Activated CD4-positive, alpha-beta T cell treated with anti-CD3 and anti-CD28 coated beads, Interleukin-2, amount 10 ng/mL, durations not matched to agents 7 days and 5 days (primary cell): ENCODE data around the gene SMU1. TPM values are rescaled to one million over a fixed set of nuclear protein-coding genes. Genes with fewer than 3 reads are reported as not detected.
"Not testable (repeated sequence)": the region's sequence is repeated elsewhere in the genome, so short reads cannot be mapped to it uniquely, and the experiment has no call there.

Experiments
- CTCF ChIA-PET: fragments of 350-600 bp; sonication (Branson Sonifier 250); formaldehyde crosslinking; loops from one replicate; lab custom pipeline; 2021; ENCODE audit warnings: antibody characterized with exemption; lab: Charles Lee
- POLR2A ChIA-PET: fragments of 350-600 bp; sonication (Branson Sonifier 250); formaldehyde crosslinking; loops from one replicate; lab custom pipeline; 2021; ENCODE audit warnings: antibody characterized with exemption; lab: Charles Lee
- DNase-seq: peaks from one replicate; pipeline ENCODE4 v3.0.0-alpha.2; 2020
- H3K27ac Mint-ChIP-seq: one replicate; pipeline ENCODE4 v1.8.0; 2021; ENCODE audit warnings: mild to moderate bottlenecking, moderate library complexity, mixed read lengths
- H3K27me3 Mint-ChIP-seq: one replicate; pipeline ENCODE4 v1.8.0; 2021; ENCODE audit warnings: mixed read lengths
- H3K36me3 Mint-ChIP-seq: one replicate; pipeline ENCODE4 v1.8.0; 2021; ENCODE audit warnings: low read depth, mixed read lengths
- H3K4me1 Mint-ChIP-seq: one replicate; pipeline ENCODE4 v1.8.0; 2021; ENCODE audit warnings: mixed read lengths
- H3K4me3 Mint-ChIP-seq: one replicate; pipeline ENCODE4 v1.8.0; 2021; ENCODE audit warnings: mild to moderate bottlenecking, moderate library complexity, mixed read lengths
- H3K9me3 Mint-ChIP-seq: one replicate; pipeline ENCODE4 v1.8.0; 2021; ENCODE audit warnings: mixed read lengths
- total RNA-seq, 2 experiments: library from RNA; stranded (reverse); gene quantifications; one replicate each; pipeline ENCODE4 v1.2.3, GENCODE V29; 2021

Gene SMU1
- total RNA-seq, 2 experiments from 2014 or later: 24.0 to 24.5 TPM

DNA sequence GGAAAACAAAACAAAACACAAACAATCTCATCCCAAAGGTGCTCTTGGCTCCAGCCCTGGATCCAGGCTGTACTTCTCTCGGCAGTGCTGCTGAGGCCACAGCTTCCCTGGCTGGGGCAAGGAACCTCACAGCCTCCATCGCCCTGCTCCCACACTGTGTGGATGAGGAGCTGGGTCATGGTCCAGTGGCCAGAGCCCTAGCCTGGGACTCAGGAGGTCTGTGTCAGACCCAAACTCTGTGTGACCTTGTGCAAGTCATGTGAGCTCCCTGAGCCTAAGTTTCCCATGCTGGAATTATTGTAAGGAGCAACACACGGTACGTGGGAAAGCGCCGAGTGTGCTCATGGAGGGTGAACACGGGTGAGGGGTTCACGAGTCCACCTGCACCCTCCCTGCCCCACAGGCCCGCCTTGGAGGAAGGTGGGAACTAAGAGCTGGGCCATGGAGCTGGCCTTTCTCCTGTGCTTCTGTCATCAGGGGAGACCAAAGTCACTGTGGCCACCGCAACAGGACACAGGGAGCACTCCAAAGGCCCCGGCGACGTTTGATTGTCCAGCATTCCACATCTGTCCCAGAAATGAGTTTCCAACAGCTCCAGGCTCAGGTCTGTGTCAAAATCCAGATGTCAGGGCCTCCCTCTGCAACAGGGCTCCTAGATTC, 26.2 kb upstream of the SMU1 start:
- no peak overlapping the region for H3K4me3 Mint-ChIP-seq
- POLR2A ChIA-PET: no interaction called here
- no peaks in the 10 kb centered on the region for H3K9me3 Mint-ChIP-seq

GRCh38 chr9:33101104-33101951, 24.9 kb upstream of the SMU1 start:
- DNase-seq: no peak
- POLR2A ChIA-PET: no interaction called here
- no peaks in the 10 kb centered on the region for H3K36me3 Mint-ChIP-seq
- no peak overlapping the region for H3K4me3 Mint-ChIP-seq
- H3K27ac Mint-ChIP-seq: no peak overlapping the region
- H3K27me3 Mint-ChIP-seq: no peaks in the 10 kb centered on the region
- CTCF ChIA-PET: no interaction called here
- H3K4me1 Mint-ChIP-seq: no peaks in the 10 kb centered on the region
- no peaks in the 10 kb centered on the region for H3K9me3 Mint-ChIP-seq

More for the DNA sequence above, 26.2 kb upstream of the SMU1 start:
- Mint-ChIP-seq H3K4me1 (no peaks in the 10 kb centered on the region), H3K27me3 (no peaks in the 10 kb centered on the region), H3K27ac (no peak overlapping the region), H3K36me3 (no peaks in the 10 kb centered on the region)
- CTCF ChIA-PET: interaction anchor here (1.0 kb wide), 1 partner anchor 53 kb away, joined by 3 read pairs; no protein-coding TSS in a partner anchor
- no peak for DNase-seq

DNA sequence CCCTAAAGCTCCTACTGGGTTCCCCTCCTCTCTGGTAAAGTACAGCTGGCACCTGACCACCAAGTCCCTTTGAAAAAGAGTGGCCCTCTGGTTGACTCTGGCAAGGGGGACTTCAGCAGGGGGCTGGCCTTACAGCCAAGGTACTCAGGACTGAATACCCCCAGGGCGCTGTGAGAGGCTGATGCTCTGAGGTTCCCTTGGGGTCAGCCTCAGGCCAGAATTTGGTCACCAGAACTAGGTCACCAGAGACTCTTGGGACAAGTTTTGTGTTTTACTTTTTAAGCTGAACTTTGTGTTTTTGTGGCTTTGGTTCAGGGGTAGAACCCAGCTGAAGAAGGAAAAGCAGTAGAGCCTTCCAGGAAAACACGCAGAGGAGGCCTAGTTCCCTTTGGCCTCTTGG, 23.3 kb upstream of the SMU1 start:
- Mint-ChIP-seq H3K4me3 (no peak overlapping the region), H3K27me3 (no peaks in the 10 kb centered on the region), H3K4me1 (no peaks in the 10 kb centered on the region), H3K36me3 (no peaks in the 10 kb centered on the region), H3K27ac (no peak overlapping the region), H3K9me3 (no peaks in the 10 kb centered on the region)
- ChIA-PET POLR2A (no interaction called here), CTCF (no interaction called here)
- no peak for DNase-seq

DNA sequence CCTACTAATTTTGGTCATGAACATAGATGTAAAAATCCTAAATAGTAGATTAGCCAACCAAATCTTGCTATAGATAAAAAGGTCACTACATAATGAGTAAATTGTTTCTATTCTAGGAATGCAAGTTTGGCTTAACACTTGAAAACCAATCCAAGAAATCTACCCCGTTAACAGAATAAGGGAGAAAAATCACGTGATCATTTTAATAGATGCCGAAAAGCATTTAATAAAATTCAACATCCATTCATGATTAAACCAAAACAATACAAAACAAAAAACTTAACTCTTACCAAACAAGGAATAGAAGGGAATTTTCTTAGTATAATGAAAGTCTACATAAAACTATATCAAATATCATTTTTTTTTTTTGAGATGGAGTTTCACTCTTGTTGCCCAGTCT, 20.7 kb upstream of the SMU1 start:
- Mint-ChIP-seq H3K27ac (peak overlapping the region; percentile 31), H3K27me3 (no peaks in the 10 kb centered on the region), H3K4me3 (no peak overlapping the region), H3K9me3 (no peaks in the 10 kb centered on the region), H3K36me3 (no peaks in the 10 kb centered on the region), H3K4me1 (peaks cover 6% of the 10 kb centered on the region)
- ChIA-PET POLR2A (no interaction called here), CTCF (interaction anchor here (0.6 to 0.7 kb wide), 2 partner anchors 43 to 55 kb away, joined by 3 read pairs; no protein-coding TSS in a partner anchor)
- DNase-seq: no peak

DNA sequence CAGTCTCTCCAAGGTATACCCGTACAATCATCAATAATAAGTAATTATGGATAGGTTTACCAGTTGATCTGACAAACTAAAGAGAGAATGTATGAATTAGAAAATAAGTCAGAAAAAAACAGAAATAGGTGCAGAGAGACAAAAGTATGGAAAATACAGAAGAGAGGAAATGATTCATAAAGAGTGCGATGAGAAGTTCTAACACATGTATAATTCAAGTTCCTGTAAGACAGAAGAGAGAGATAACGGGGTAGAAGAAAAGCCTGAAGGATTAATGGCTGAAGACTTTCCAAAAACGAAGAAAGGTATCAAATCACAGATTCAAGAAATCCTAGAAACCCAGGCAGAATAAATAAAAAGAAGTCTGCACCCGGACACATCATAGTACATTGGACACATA, 16.2 kb upstream of the SMU1 start:
- H3K4me3 Mint-ChIP-seq: no peak overlapping the region
- no peaks in the 10 kb centered on the region for H3K9me3 Mint-ChIP-seq
- H3K36me3 Mint-ChIP-seq: no peaks in the 10 kb centered on the region
- peaks cover 6% of the 10 kb centered on the region for H3K4me1 Mint-ChIP-seq
- DNase-seq: no peak
- H3K27me3 Mint-ChIP-seq: peaks cover 15% of the 10 kb centered on the region
- H3K27ac Mint-ChIP-seq: no peak overlapping the region
- CTCF ChIA-PET: no interaction called here
- POLR2A ChIA-PET: no interaction called here

- CTCF ChIA-PET: not testable (repeated sequence)
Measured at GRCh38 chr9:33085672-33086071, 9.2 kb upstream of the SMU1 start.

DNA sequence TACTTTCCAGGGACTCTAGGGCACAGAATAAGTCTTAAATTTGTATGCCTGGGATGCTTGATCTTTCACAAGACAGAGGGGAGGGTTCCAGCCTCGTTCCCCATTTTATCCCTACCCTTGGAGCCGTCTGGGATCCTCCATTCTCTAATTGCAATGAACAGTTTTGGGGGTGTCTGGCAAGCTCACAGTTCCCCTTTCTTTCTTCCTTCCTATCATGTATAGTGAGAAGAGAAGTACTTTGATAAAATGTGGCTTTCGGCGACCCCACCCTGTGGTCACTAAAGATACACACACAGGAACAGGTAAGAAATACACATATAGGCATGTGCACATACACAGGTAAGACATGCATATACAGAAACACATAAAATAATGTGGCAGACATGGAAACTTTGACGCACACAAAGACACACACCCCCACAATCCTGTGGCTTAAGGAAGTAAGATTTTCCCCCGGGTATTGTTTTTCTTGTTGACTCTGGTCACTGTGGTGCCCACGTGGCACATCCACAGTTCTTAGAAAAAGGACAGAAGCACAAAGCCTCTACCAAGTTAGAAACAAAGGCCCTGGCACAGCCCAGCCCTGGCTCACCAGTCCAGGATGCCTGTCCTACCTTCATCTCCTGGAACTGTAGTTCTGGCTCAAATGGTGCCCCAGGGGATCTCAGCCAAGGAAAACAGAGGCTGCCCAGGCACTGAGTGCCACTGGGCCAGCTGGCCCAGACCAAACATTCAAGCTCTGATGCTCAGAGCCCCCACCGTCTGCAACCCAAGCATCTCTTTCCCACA, 6.3 kb upstream of the SMU1 start:
- H3K27ac Mint-ChIP-seq: peak overlapping the region; percentile 85
- POLR2A ChIA-PET: no interaction called here
- peaks cover 39% of the 10 kb centered on the region for H3K4me1 Mint-ChIP-seq
- H3K36me3 Mint-ChIP-seq: no peaks in the 10 kb centered on the region
- H3K4me3 Mint-ChIP-seq: peak overlapping the region; percentile 20
- DNase-seq: peak; percentile 23
- CTCF ChIA-PET: interaction anchor here (0.6 to 1.4 kb wide), 4 partner anchors 16 to 143 kb away, joined by 3 to 5 read pairs (median 3); no protein-coding TSS in a partner anchor
- peaks cover 4% of the 10 kb centered on the region for H3K27me3 Mint-ChIP-seq
- no peaks in the 10 kb centered on the region for H3K9me3 Mint-ChIP-seq

More at GRCh38 chr9:33085672-33086071, 9.2 kb upstream of the SMU1 start:
- H3K36me3 Mint-ChIP-seq, DNase-seq, H3K9me3 Mint-ChIP-seq, POLR2A ChIA-PET, H3K27ac Mint-ChIP-seq, H3K4me3 Mint-ChIP-seq: not testable (repeated sequence)
- Mint-ChIP-seq H3K27me3 (peaks cover 20% of the 10 kb centered on the region), H3K4me1 (peaks cover 30% of the 10 kb centered on the region)

- H3K9me3 Mint-ChIP-seq: no peaks in the 10 kb centered on the region
- peaks cover 43% of the 10 kb centered on the region for H3K4me1 Mint-ChIP-seq
- POLR2A ChIA-PET: no interaction called here
- H3K36me3 Mint-ChIP-seq: no peaks in the 10 kb centered on the region
- peak; percentile 55 for DNase-seq
- peak overlapping the region; percentile 20 for H3K4me3 Mint-ChIP-seq
- peak overlapping the region; percentile 85 for H3K27ac Mint-ChIP-seq
- no peaks in the 10 kb centered on the region for H3K27me3 Mint-ChIP-seq
- CTCF ChIA-PET: interaction anchor here (0.6 to 1.4 kb wide), 4 partner anchors 15 to 144 kb away, joined by 3 to 5 read pairs (median 3); no protein-coding TSS in a partner anchor
Measured at GRCh38 chr9:33082128-33082527, 5.7 kb upstream of the SMU1 start.

DNA sequence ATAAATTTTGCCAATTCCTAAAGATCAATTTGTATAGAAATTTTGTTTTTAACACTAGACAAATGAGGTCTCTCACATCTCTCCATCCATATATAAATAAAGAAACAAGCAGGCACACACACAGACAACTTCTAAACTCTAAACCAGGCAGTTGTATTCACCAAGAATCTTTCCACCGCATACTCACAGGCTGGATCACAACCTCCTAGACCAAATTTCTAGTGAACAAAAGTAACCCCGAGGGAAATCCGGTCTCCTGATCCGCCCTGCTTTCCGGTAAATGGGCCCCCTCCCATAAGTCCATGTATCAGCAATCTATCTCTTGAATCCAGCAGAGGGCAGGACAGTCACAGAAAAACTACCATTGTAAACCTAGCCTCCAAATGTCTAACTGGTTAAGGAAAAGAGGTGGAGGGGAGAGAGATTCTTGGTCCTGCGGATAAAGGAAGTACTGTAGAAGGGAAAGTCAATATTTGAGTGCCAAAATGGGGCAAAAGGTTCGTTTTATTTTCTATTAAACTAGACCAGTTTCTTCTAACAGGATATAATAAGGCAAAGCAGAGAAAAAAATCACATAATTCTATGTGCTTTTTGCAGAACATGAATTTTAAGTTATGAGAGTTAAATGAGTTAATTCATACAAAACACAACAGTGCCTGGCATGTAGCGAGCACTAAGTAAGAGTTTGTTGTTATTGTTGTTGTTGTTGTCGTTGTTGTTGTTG, 4.8 kb upstream of the SMU1 start:
- peak; percentile 86 for DNase-seq
- Mint-ChIP-seq H3K27me3 (no peaks in the 10 kb centered on the region), H3K27ac (no peak overlapping the region), H3K9me3 (no peaks in the 10 kb centered on the region), H3K4me3 (no peak overlapping the region), H3K4me1 (peaks cover 50% of the 10 kb centered on the region), H3K36me3 (peaks cover 4% of the 10 kb centered on the region)
- POLR2A ChIA-PET: no interaction called here
- CTCF ChIA-PET: interaction anchor here (0.7 to 1.3 kb wide), 2 partner anchors 90 to 145 kb away, joined by 3 to 7 read pairs; no protein-coding TSS in a partner anchor

DNA sequence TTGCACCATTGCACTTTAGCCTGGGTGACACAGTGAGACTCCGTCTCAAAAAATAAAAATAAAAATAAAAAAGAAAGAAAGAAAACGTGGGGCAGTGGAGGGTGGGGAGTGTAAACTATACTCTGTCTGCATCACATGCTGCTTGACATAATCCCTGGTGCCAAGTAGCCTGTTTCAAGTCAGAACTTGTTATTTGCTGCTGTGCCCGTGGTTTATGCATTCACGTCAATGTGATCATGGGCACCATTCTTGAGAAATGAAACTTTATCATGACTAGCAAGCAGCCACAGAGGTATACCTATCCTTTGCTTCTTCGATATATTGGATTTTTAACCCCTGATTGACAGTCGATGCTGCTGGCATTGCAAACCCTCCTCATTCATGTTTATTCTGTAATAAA, 4.1 kb upstream of the SMU1 start:
- ChIA-PET POLR2A (no interaction called here), CTCF (interaction anchor here (0.7 to 1.3 kb wide), 2 partner anchors 91 to 146 kb away, joined by 3 to 7 read pairs; no protein-coding TSS in a partner anchor)
- DNase-seq: peak; percentile 44
- Mint-ChIP-seq H3K4me3 (no peak overlapping the region), H3K27ac (no peak overlapping the region), H3K27me3 (no peaks in the 10 kb centered on the region), H3K36me3 (peaks cover 4% of the 10 kb centered on the region), H3K9me3 (no peaks in the 10 kb centered on the region), H3K4me1 (peaks cover 52% of the 10 kb centered on the region)

DNA sequence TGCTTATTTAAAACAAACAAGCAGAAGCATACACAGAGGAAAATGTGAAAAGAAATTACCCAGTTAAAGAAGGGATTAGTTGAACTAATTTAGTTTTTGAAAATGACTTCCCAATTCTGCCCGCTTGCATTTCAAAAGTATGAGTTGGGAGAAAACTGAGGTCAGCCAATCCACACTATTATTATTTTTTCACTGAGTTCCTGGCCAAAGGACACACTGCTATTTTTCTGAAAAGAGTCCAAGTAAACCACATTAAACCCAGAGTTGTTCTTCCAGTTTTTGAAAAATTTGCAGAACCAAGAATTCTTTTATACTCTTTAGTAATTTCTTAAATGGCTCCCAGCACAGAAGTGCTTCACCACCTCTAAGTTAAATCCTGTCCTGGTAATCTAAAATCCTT, 7.5 kb downstream of the SMU1 start:
- Mint-ChIP-seq H3K27ac (no peak overlapping the region), H3K36me3 (peaks cover 59% of the 10 kb centered on the region), H3K27me3 (no peaks in the 10 kb centered on the region), H3K9me3 (no peaks in the 10 kb centered on the region), H3K4me3 (no peak overlapping the region), H3K4me1 (peaks cover 37% of the 10 kb centered on the region)
- CTCF ChIA-PET: no interaction called here
- POLR2A ChIA-PET: no interaction called here
- DNase-seq: no peak
